NCI-H2107 (cell line): ENCODE measurements around the gene MGMT.

ENCODE experiments used
- DNase-seq: peaks from one replicate; lab custom pipeline; 2025; lab: John Stamatoyannopoulos, UW

The MGMT gene

DNA sequence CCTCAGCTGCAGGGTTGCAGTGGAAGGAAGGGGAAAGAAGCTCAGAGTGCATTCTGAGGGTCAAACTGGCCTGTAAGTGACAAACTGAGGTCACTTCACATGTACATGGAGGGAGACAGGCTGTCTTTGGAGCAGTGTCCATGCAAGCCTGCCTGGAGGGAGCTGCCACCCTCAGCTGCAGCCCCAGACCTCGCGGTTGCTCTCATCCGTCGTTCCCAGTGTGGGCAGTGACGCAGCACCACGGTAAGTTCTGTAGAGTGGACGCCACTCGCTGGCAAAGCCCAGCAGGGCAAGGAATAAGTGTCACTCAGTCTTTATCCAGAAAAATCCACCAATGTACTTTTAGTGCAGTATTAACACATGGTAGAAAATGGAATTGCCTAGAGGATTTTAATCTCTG is 225.7 kb downstream of the MGMT start:
- no peak for DNase-seq

GRCh38 chr10:129693382-129693781 is 226.3 kb downstream of the MGMT start:
- no peak for DNase-seq

GRCh38 chr10:129694184-129694583 is 227.1 kb downstream of the MGMT start:
- DNase-seq, result no peak

- no peak for DNase-seq
Measured at GRCh38 chr10:129694691-129695243, 227.7 kb downstream of the MGMT start.

- DNase-seq, result no peak
Measured at GRCh38 chr10:129695671-129696070, 228.6 kb downstream of the MGMT start.

GRCh38 chr10:129696636-129697035 is 229.6 kb downstream of the MGMT start:
- DNase-seq, result no peak

GRCh38 chr10:129697463-129698247 is 230.6 kb downstream of the MGMT start:
- no peak for DNase-seq

DNA sequence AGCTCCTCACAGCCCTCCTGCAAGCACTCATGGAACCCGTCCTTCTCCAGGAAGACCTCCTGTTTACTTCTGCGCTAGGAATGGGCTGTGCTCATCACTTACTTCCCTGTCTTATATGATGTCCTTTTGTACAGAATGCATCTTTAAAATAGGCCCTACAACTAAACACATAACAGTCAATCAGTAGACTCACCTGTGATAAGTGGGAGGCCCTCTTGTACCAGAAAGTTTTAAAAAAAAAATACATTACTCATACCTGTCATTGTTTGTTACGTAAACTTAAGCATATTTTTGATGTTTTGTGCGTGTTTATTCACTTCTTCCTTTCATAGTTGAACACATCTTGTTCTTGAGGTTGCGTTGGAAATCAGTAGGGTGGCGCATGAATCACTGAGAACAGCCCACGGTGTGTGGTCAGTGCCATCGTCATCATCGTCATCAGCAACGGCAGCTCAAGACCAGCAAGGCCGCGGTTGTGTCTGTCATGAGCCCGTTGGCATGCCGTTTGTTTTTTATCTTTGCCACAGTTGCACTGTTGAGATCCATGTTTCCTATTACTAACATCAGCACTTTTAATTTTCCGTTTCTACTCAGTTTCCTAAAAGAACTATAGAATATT is 232.8 kb downstream of the MGMT start:
- no peak for DNase-seq

DNA sequence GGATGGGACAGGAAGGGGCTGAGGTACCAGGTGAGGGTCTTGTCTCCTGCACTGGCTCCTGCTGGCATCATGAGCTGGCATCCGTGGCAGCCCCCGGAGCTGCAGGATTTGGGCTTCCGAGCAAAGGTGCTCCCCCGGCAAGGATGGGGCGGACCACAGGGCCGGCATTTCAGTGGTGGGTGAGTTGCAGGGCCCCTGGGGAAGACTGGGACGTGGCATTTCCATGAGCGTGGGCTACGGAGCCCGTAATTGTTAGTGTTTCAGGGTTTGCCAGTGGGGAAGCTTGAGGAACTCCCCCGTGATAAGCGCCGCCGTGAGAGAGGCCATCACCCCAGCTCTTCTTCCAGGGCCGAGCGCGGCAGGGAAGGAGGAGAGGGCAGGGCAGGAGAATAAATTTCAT is 235.6 kb downstream of the MGMT start:
- no peak for DNase-seq

GRCh38 chr10:129703287-129704137 is 236.5 kb downstream of the MGMT start:
- DNase-seq, result no peak

DNA sequence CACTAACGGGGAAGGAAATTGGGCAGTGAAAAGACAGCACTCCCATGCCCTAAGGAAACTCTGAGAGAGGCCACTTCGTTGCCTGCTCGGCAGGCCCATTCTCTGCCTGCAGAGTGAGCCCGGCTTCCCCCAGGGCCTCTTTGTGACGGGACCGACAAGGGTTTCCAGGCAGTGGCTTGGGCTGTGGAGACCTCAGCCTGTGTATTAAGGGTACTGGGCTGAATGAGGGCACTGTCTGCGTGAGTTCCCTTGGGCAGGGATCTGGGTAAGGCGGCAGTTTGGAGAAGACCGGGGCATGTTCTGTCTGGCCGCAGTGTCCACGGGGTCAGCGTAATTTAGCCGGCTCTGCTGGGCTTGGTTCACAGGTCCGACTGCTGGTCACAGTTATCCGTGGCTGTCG is 237.2 kb downstream of the MGMT start:
- no peak for DNase-seq

DNA sequence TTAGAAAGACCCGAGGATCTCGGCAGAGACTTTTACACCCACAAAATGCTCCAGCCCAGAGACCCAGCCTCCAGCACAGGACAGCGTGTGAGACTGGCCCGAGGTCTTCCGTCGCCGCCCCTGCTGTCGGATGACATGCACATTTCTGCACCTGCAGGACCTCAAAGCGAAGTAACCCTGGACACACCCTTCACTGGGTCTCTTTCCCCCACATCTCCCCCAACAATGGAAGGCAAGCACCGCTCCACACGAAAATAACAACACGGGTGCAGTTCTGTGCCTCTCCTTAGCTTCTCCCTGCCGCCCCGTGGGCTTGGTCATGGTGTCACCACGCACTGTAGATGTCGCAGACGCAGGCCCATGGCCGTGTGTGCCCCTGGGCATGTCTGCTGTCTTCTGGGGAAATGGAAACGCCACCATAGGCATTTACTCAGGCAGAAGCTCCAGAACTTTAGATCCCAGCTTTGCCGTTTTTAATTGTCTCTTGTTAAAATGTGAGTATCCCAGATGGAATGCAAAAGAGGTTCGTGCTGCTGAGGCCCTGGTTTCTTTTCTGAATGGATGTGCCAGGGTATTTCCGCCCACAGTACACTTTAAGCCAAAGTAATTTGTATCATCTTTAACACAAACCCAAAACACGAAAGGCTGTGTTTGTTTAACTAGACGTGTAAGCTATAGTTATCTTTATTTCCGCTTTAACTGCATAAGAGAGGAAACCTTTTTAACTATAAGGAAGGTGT is 237.9 kb downstream of the MGMT start:
- no peak for DNase-seq

DNA sequence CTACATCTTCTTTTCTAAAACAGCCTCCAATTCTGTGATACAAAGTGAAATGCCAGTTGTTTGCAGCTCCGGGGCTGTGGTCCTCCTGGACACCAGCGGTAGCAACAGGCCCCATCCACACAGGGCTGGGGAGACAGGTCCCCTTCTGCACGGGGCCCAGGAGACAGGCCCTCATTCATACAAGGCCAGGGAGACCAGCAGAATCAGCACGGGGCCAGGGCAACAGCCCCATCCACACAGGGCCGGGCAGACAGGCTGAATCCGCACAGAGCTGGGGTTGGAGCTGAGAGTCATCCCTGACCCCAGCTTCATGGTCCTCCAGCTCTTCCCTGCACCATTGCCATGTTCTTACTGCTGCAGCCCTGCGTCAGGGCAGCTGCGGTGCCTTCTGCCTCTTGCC is 238.6 kb downstream of the MGMT start:
- no peak for DNase-seq

- DNase-seq, result no peak
Measured at GRCh38 chr10:129706081-129706480, 239.0 kb downstream of the MGMT start.

DNA sequence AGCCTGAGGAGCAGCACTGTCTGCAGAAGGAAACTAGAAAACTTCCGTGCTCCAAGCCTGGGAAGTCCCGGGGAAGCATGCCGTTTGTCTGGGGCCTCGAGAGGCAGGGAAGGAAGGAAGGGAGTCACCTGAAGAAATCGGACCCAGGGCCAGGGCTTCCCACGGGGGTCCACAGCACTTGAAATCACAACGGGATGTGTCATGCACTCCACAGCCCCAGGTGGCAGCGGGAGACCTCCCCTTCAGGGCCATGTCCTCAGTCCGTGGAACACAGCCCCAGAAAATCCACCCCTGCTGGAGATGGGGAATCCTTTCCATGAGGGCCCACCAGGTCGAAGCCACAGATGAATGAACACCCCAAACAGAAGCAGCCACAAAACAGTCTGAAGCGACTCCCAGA is 239.5 kb downstream of the MGMT start:
- DNase-seq, result no peak

- DNase-seq, result no peak
Measured at GRCh38 chr10:129707406-129708388, 240.7 kb downstream of the MGMT start.

GRCh38 chr10:129709101-129709500 is 242.1 kb downstream of the MGMT start:
- no peak for DNase-seq

DNA sequence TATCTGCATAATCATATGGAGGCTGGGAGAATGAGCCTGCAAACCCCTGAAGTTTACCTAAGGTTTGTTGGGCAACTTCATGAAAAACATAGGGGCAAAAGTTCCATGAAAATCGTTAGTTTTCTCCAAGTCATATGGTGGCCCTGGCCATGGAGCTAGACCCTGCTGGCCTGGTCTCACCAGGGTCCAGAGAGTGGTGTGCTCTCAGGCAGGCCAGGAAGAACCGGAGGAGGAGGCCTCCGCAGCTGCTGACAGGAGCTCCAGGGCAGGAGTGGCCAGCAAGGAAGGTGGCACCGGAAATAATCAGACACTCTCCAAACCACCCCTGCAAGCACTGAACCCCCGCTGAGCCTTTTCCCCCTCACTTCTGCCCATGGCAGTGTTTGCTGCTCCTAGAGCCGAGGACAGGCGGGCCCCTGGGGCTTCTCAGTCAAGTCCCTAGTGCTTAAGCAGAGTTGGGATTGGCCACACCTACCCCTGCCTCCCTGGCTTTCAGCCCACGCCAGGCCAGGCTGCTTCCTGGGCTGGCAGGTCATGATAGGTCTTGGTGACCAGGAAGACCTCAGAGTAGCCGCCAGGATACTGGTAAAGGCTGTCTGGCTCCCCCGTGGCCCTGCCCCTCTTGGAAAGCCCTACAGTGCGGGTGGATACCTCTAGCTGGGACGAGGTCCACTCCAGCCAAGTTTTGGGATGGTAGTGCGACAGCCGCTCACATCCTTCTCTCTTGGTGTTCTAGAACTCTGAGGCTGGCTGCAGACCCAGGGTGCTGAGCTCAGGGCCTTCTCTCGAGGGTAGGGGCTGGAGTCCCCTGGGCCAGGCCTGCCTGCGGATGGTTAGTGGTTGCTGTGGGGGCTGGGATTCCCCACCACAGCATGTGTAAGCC is 242.8 kb downstream of the MGMT start:
- DNase-seq, result no peak

DNA sequence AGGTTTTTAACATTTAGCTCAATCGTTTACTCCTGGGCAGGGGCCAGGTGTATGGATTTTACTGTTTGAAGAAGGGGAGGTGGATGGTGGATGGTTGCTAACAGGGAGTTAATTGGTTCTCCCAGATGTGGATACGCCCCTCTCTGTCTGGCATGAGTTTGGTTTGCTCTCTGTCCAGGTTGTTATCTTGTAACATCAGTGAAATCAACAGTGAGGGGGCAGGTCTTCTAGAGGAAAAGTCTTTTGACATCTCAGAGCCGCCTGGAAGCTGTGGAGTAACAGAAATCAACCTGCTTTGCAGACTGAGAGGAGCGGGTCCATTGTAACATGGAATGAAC is 243.4 kb downstream of the MGMT start:
- no peak for DNase-seq

- no peak for DNase-seq
Measured at GRCh38 chr10:129711291-129711690, 244.2 kb downstream of the MGMT start.
